BLaER1 (cell line): ENCODE measurements around the gene ST6GALNAC5.

Experiments
- H3K27ac ChIP-seq: shearing (Covaris generic); formaldehyde crosslinking; 2 replicates; pipeline ENCODE4 v1.8.1; 2022
- H3K27me3 ChIP-seq: shearing (Covaris generic); formaldehyde crosslinking; 2 replicates; pipeline ENCODE4 v1.8.1; 2022
- H3K36me3 ChIP-seq: shearing (Covaris generic); formaldehyde crosslinking; 2 replicates; pipeline ENCODE4 v1.8.1; 2022
- H3K4me1 ChIP-seq: shearing (Covaris generic); formaldehyde crosslinking; 2 replicates; pipeline ENCODE4 v1.8.1; 2022
- H3K4me2 ChIP-seq: shearing (Covaris generic); formaldehyde crosslinking; 2 replicates; pipeline ENCODE4 v1.8.1; 2022
- H3K4me3 ChIP-seq: shearing (Covaris generic); formaldehyde crosslinking; 2 replicates; pipeline ENCODE4 v1.8.1; 2022
- H3K9ac ChIP-seq: shearing (Covaris generic); formaldehyde crosslinking; 2 replicates; pipeline ENCODE4 v1.8.1; 2022
- H3K9me3 ChIP-seq: shearing (Covaris generic); formaldehyde crosslinking; 2 replicates; pipeline ENCODE4 v1.8.1; 2022
- H4K20me1 ChIP-seq: shearing (Covaris generic); formaldehyde crosslinking; 2 replicates; pipeline ENCODE4 v1.8.1; 2022
- Cebpa-rat ChIP-seq: shearing (Covaris generic); IDR thresholded peaks from 2 replicates; pipeline ENCODE4 v1.8.1; 2022

ST6GALNAC5 gene

DNA sequence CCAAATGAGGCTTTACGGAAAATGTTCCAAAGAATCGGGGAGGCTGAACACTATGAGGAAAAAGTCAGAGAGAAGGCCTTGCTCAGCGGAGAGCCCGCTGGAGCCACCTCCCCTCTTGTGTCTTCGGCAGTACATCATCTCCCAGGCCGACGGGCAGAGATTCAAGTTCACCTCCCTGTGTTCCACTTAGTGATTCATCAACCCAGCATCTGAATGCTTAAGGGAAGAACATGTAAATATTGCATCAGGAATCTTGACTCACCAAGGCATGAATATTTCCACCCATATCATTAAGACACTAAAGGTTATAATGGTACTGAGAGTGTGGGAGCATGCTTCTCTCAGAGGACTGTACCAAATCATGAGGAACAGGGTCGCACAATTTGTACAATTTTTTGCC, 172.5 kb downstream of the ST6GALNAC5 start:
- H3K4me1 ChIP-seq = no peaks in the 10 kb centered on the region
- H3K4me3 ChIP-seq = no peak overlapping the region
- H3K9me3 ChIP-seq = no peaks in the 10 kb centered on the region
- no peaks in the 10 kb centered on the region for H4K20me1 ChIP-seq
- H3K9ac ChIP-seq = no peak overlapping the region
- TF ChIP-seq Cebpa-rat = no peak
- H3K4me2 ChIP-seq = no peak overlapping the region
- no peaks in the 10 kb centered on the region for H3K36me3 ChIP-seq
- no peaks in the 10 kb centered on the region for H3K27me3 ChIP-seq
- no peak overlapping the region for H3K27ac ChIP-seq

DNA sequence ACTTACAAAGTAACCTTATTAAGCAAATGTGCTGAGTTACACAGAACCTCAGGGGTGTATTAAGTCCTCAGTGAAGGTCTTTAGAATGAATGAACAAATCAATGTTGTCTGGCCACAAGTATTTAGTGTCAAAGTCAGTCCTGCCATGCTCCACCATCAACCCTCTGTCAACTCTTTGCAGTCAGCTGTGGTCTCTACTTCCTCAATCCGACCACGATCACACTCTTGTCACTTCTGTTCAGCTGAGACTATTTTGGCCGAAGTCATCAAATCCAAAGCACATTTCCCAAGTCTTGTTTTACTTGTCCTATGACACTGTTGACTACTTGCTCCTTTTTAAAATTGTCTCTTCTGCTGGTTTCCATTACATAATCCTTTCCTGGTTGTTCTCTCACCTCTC, 173.5 kb downstream of the ST6GALNAC5 start:
- TF ChIP-seq Cebpa-rat = no peak
- H4K20me1 ChIP-seq = no peaks in the 10 kb centered on the region
- H3K4me2 ChIP-seq = no peak overlapping the region
- no peaks in the 10 kb centered on the region for H3K9me3 ChIP-seq
- H3K27ac ChIP-seq = no peak overlapping the region
- no peaks in the 10 kb centered on the region for H3K36me3 ChIP-seq
- no peaks in the 10 kb centered on the region for H3K4me1 ChIP-seq
- no peak overlapping the region for H3K9ac ChIP-seq
- no peak overlapping the region for H3K4me3 ChIP-seq
- no peaks in the 10 kb centered on the region for H3K27me3 ChIP-seq

DNA sequence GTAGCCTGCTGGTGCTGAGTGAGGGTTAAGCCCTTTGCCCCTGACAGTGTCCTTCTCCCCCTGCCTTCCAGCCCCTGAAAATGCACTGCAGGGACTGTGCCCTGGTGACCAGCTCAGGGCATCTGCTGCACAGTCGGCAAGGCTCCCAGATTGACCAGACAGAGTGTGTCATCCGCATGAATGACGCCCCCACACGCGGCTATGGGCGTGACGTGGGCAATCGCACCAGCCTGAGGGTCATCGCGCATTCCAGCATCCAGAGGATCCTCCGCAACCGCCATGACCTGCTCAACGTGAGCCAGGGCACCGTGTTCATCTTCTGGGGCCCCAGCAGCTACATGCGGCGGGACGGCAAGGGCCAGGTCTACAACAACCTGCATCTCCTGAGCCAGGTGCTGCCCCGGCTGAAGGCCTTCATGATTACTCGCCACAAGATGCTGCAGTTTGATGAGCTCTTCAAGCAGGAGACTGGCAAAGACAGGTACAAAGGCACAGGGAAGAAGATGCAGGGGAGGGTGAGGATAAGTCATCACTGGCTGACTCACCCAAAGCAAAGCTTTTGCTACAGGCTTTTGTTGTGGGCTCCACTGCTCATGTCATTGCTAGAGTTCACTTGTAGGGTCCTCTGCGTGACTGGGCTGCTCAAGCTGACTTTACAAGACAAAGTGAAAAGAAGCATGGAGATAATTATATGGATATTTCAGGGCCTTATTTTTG, 177.0 kb downstream of the ST6GALNAC5 start:
- Histone ChIP-seq H3K4me2 (no peak overlapping the region), H4K20me1 (no peaks in the 10 kb centered on the region), H3K27ac (no peak overlapping the region), H3K9me3 (no peaks in the 10 kb centered on the region), H3K9ac (no peak overlapping the region), H3K4me3 (no peak overlapping the region), H3K4me1 (peaks cover 7% of the 10 kb centered on the region), H3K36me3 (no peaks in the 10 kb centered on the region), H3K27me3 (no peaks in the 10 kb centered on the region)
- TF ChIP-seq Cebpa-rat = no peak

DNA sequence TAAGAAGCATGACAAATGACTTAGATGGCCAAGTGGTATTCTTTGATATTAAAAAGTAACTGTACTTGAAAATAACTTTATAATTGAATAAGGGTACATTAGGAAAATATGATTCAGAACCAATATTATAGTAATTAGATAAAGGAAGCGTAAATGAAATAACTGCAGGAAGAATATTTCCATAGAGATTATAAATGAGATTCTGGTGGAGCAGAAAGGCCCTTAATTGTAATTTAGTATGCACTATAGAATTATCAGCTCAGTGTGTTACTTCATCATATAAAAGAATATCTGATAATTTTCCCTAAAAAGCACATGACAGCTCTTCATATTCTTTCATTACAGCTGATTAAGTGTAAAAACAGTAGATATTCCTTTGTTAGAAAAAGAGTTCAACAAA, 180.3 kb downstream of the ST6GALNAC5 start:
- H3K4me1 ChIP-seq = peaks cover 7% of the 10 kb centered on the region
- no peaks in the 10 kb centered on the region for H4K20me1 ChIP-seq
- H3K4me2 ChIP-seq = no peak overlapping the region
- H3K9me3 ChIP-seq = no peaks in the 10 kb centered on the region
- H3K4me3 ChIP-seq = no peak overlapping the region
- no peaks in the 10 kb centered on the region for H3K27me3 ChIP-seq
- no peak overlapping the region for H3K27ac ChIP-seq
- TF ChIP-seq Cebpa-rat = no peak
- no peaks in the 10 kb centered on the region for H3K36me3 ChIP-seq
- H3K9ac ChIP-seq = no peak overlapping the region

DNA sequence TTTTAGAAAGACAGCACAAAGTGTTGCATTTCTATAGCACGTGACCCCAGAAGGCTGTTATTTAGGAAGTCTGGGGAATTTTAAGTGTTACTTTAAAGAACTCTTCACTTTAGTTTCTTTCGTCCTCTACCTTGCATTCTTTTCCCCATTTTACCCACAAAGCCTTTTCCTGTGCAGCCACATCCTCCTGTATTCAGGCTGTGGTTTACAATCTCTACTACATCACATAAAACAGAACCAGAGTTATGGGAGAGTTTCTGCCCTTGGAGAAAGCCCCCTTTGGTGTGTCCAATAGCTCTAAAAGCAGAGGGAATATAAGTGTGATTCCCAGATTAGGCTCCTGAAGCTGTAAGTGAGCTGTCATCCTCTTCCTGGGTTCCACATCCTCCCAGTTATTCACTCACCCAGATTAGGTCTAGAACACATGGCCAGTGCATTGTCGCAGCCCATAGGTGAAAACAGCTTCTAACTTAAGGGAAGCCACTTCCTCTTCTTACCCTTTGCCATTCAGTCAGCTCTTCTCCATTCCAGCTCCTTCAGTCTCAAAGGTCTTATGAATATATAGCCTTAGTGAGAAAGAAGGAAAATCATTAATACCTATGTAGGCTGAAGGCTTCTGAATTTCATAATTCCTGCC, 180.8 kb downstream of the ST6GALNAC5 start:
- no peak overlapping the region for H3K4me3 ChIP-seq
- no peaks in the 10 kb centered on the region for H4K20me1 ChIP-seq
- TF ChIP-seq Cebpa-rat = no peak
- H3K36me3 ChIP-seq = no peaks in the 10 kb centered on the region
- H3K4me2 ChIP-seq = peak overlapping the region; percentile 26; the same call in 1 of the 2 replicates
- H3K4me1 ChIP-seq = peaks cover 7% of the 10 kb centered on the region
- no peak overlapping the region for H3K27ac ChIP-seq
- H3K9me3 ChIP-seq = no peaks in the 10 kb centered on the region
- no peaks in the 10 kb centered on the region for H3K27me3 ChIP-seq
- no peak overlapping the region for H3K9ac ChIP-seq

DNA sequence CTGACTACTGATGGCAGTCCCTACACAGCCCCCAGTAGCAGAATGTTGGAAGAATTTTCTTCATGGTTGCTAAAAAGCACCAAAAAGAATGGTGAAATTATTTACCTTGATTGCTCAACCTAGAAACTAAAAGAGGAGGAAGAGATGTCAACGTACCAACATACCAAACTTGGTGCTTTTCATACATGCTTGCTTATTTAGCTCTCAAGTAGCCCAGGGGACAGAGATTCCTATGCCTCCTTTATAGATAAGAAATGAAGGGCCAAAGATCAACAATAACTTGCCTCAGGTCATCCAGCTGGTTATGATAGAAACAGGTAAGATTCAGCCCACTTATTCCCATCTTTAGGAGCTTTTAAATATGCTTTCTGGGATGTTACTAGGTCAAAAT, 181.3 kb downstream of the ST6GALNAC5 start:
- no peak for TF ChIP-seq Cebpa-rat
- Histone ChIP-seq H3K36me3 (no peaks in the 10 kb centered on the region), H3K4me2 (no peak overlapping the region), H3K4me3 (no peak overlapping the region), H3K27ac (no peak overlapping the region), H3K27me3 (no peaks in the 10 kb centered on the region), H3K4me1 (peaks cover 7% of the 10 kb centered on the region), H3K9me3 (no peaks in the 10 kb centered on the region), H4K20me1 (no peaks in the 10 kb centered on the region), H3K9ac (no peak overlapping the region)

DNA sequence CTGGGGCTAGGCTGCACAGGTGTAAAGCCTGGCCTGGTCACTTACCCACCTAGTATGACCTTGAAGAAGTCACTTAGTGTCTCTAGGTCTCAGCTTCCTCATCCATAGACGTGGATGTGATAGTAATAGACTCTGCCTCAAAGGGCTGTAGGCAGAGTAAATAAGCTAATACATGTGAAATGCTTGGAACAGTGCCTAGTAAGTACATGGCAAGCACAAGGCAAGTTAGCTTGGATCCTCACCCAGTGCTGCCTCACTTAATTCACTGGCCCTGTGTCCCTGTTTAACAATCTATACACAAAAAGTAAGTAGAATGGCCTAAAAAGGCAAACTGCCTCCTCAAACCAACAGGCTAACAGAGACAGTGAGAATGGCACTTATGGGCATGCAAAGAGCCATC, 184.1 kb downstream of the ST6GALNAC5 start:
- Histone ChIP-seq H3K9ac (no peak overlapping the region), H3K4me3 (no peak overlapping the region), H3K27me3 (no peaks in the 10 kb centered on the region), H3K27ac (no peak overlapping the region), H4K20me1 (no peaks in the 10 kb centered on the region), H3K9me3 (no peaks in the 10 kb centered on the region), H3K4me1 (peaks cover 7% of the 10 kb centered on the region), H3K4me2 (no peak overlapping the region), H3K36me3 (no peaks in the 10 kb centered on the region)
- TF ChIP-seq Cebpa-rat = no peak

DNA sequence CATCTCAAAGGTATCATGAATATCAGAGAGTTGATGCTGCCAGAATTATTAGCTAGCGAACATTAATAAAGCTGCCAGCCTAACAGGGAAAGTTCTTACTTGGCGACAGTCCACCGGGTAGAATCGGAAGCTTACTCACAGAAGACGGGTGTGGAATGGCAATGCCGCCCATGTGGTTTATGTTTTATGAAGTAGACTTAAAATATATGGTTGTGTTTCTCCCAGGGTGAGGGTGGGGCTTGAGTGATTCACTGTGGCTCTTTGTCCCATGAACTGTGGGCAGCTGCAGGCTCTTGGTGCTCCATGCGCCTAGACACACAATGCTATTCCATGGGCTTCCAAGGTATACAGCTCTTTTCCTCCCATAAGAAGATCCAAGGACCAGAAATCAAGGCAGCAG, 189.2 kb downstream of the ST6GALNAC5 start:
- H3K27ac ChIP-seq = no peak overlapping the region
- H3K27me3 ChIP-seq = no peaks in the 10 kb centered on the region
- no peaks in the 10 kb centered on the region for H3K4me1 ChIP-seq
- no peaks in the 10 kb centered on the region for H4K20me1 ChIP-seq
- H3K4me2 ChIP-seq = no peak overlapping the region
- H3K4me3 ChIP-seq = no peak overlapping the region
- TF ChIP-seq Cebpa-rat = no peak
- no peaks in the 10 kb centered on the region for H3K9me3 ChIP-seq
- no peaks in the 10 kb centered on the region for H3K36me3 ChIP-seq
- no peak overlapping the region for H3K9ac ChIP-seq

DNA sequence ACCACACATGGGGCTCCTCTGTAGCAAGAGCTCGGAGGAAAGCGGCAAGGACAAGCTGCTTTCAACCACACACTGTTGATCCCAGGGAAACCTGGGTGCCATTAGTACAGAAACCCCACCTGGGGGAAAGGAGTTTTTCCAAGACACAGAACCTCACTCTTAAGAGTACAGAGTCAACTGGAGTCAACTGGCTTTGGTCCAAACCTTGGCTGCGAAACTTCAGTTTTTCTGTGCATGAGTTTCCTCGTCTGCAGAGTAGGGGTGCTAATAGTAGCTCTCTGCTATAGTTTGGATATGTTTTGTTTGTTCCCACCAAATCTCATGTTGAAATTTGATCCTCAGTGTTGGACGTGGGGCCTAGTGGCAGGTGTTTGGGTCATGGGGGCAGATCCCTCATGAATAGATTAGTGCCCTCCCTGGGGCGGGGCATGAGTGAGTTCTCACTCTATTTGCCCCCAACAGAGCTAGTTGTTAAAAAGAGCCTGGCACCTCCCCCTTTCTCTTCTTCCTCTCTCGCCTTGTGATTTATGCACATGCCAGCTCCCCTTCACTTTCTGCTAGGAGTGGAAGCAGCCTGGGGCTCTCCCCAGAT, 190.8 kb downstream of the ST6GALNAC5 start:
- Histone ChIP-seq H3K9ac (no peak overlapping the region), H4K20me1 (no peaks in the 10 kb centered on the region), H3K27ac (no peak overlapping the region), H3K27me3 (no peaks in the 10 kb centered on the region), H3K4me1 (no peaks in the 10 kb centered on the region), H3K9me3 (no peaks in the 10 kb centered on the region), H3K36me3 (no peaks in the 10 kb centered on the region), H3K4me2 (no peak overlapping the region), H3K4me3 (no peak overlapping the region)
- no peak for TF ChIP-seq Cebpa-rat

DNA sequence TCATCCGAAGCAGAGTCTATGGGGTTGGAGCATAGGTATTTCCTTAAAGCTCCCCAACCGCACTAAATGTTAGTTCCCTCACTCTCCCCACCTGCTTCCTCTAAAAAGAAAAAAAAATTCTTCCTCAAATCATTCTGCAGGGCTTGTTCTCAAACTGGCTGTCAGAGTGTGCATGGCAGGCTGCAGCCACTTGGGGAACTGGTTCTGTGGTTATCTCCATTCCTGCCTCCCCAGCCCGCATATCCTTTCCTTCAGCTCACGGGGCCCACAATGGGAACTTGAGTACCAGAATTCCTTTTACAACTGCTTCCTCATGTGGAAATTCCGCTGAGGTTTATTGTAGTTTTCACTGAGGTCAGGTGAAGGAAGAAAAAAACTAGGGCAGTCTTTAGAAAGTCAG, 192.7 kb downstream of the ST6GALNAC5 start:
- H3K4me3 ChIP-seq = no peak overlapping the region
- no peaks in the 10 kb centered on the region for H4K20me1 ChIP-seq
- no peak for TF ChIP-seq Cebpa-rat
- no peak overlapping the region for H3K9ac ChIP-seq
- H3K9me3 ChIP-seq = no peaks in the 10 kb centered on the region
- no peak overlapping the region for H3K27ac ChIP-seq
- H3K4me2 ChIP-seq = no peak overlapping the region
- H3K4me1 ChIP-seq = no peaks in the 10 kb centered on the region
- H3K36me3 ChIP-seq = no peaks in the 10 kb centered on the region
- H3K27me3 ChIP-seq = no peaks in the 10 kb centered on the region
